DOHH2 (cell line): ENCODE measurements around the gene SEPTIN5.

Experiments
- H3F3A ChIP-seq: fragments of 200-600 bp; sonication (generic), shearing (Covaris generic); 2 replicates; pipeline ENCODE4 v1.6.0; 2016; ENCODE audit warnings: antibody characterized with exemption, mild to moderate bottlenecking; ENCODE audit not compliant: control insufficient read depth, insufficient read depth
- H3K27ac ChIP-seq: fragments of 200-600 bp; sonication (generic); 2 replicates; pipeline ENCODE4 v1.5.1; 2014; ENCODE audit warnings: low read depth, mild to moderate bottlenecking, low read length, moderate library complexity
- H3K27me3 ChIP-seq: fragments of 200-600 bp; sonication (generic); 2 replicates; pipeline ENCODE4 v1.6.1; 2014; ENCODE audit warnings: mild to moderate bottlenecking, low read length, mixed read lengths; ENCODE audit not compliant: control insufficient read depth
- H3K36me3 ChIP-seq: fragments of 200-600 bp; sonication (generic); 2 replicates; pipeline ENCODE4 v1.6.1; 2014; ENCODE audit warnings: mild to moderate bottlenecking, low read length, moderate library complexity, mixed read lengths; ENCODE audit not compliant: control insufficient read depth
- H3K4me1 ChIP-seq: fragments of 200-600 bp; sonication (generic); 2 replicates; pipeline ENCODE4 v1.6.1; 2014; ENCODE audit warnings: mild to moderate bottlenecking, low read length, mixed read lengths; ENCODE audit not compliant: control insufficient read depth
- H3K4me2 ChIP-seq: fragments of 200-600 bp; sonication (generic); 2 replicates; pipeline ENCODE4 v1.6.0; 2014; ENCODE audit warnings: mild to moderate bottlenecking, low read length, moderate library complexity
- H3K4me3 ChIP-seq: fragments of 200-600 bp; sonication (generic); 2 replicates; pipeline ENCODE4 v1.5.1; 2014; ENCODE audit warnings: mild to moderate bottlenecking, low read length, mixed read lengths
- H3K79me2 ChIP-seq: fragments of 200-600 bp; sonication (generic); 2 replicates; pipeline ENCODE4 v1.6.1; 2014; ENCODE audit warnings: mild to moderate bottlenecking, low read length, mixed read lengths; ENCODE audit not compliant: control insufficient read depth
- H3K9me2 ChIP-seq: fragments of 200-600 bp; sonication (generic); replicated peaks from 2 replicates; pipeline ENCODE4 v1.6.1; 2014; ENCODE audit warnings: mild to moderate bottlenecking, low read length, mixed read lengths; ENCODE audit not compliant: control insufficient read depth
- H3K9me3 ChIP-seq: fragments of 200-600 bp; sonication (generic); 2 replicates; pipeline ENCODE4 v1.6.1; 2014; ENCODE audit warnings: antibody characterized with exemption, low read length, mixed read lengths; ENCODE audit not compliant: control insufficient read depth, insufficient read depth
- H4K20me1 ChIP-seq: fragments of 200-600 bp; sonication (generic); 2 replicates; pipeline ENCODE4 v1.6.0; 2014; ENCODE audit warnings: low read depth, mild to moderate bottlenecking, antibody characterized with exemption, low read length, moderate library complexity; ENCODE audit not compliant: control insufficient read depth, insufficient read depth
- CTCF ChIP-seq: fragments of 200-600 bp; sonication (generic); IDR thresholded peaks from one replicate; pipeline ENCODE4 v1.5.1; 2014; ENCODE audit warnings: antibody characterized with exemption, mild to moderate bottlenecking, low read depth, low read length; ENCODE audit not compliant: poor library complexity, severe bottlenecking
- EZH2phosphoT487 ChIP-seq: fragments of 200-600 bp; sonication (generic); IDR thresholded peaks from 2 replicates; pipeline ENCODE4 v1.6.1; 2017; ENCODE audit warnings: borderline replicate concordance, mild to moderate bottlenecking, antibody characterized with exemption, low read length, moderate library complexity, mixed read lengths

The SEPTIN5 gene

GRCh38 chr22:19727310-19728150 lies 13.2 kb downstream of the SEPTIN5 start:
- Histone ChIP-seq H3K4me3 (no peak overlapping the region), H3K79me2 (no peaks in the 10 kb centered on the region), H3K4me2 (no peak overlapping the region), H3K27ac (no peak overlapping the region), H3K9me2 (no peaks in the 10 kb centered on the region), H3K4me1 (peaks cover 5% of the 10 kb centered on the region), H4K20me1 (no peaks in the 10 kb centered on the region), H3K36me3 (no peaks in the 10 kb centered on the region), H3K27me3 (peaks cover 3% of the 10 kb centered on the region), H3K9me3 (no peaks in the 10 kb centered on the region), H3F3A (no peaks in the 10 kb centered on the region)
- no peak for TF ChIP-seq CTCF
- no peak for TF ChIP-seq EZH2phosphoT487

GRCh38 chr22:19728271-19728670 lies 14.0 kb downstream of the SEPTIN5 start:
- Histone ChIP-seq H3K27me3 (peaks cover 3% of the 10 kb centered on the region), H3K4me1 (peaks cover 5% of the 10 kb centered on the region), H3K27ac (no peak overlapping the region), H3K9me3 (no peaks in the 10 kb centered on the region), H3F3A (no peaks in the 10 kb centered on the region), H3K4me3 (no peak overlapping the region), H3K36me3 (no peaks in the 10 kb centered on the region), H3K4me2 (no peak overlapping the region), H3K79me2 (no peaks in the 10 kb centered on the region), H3K9me2 (no peaks in the 10 kb centered on the region), H4K20me1 (no peaks in the 10 kb centered on the region)
- TF ChIP-seq CTCF, result no peak

GRCh38 chr22:19728836-19729235 lies 14.5 kb downstream of the SEPTIN5 start:
- Histone ChIP-seq H3K9me2 (no peaks in the 10 kb centered on the region), H3K36me3 (no peaks in the 10 kb centered on the region), H3K4me2 (no peak overlapping the region), H4K20me1 (no peaks in the 10 kb centered on the region), H3K27ac (no peak overlapping the region), H3F3A (no peaks in the 10 kb centered on the region), H3K27me3 (peaks cover 3% of the 10 kb centered on the region; the same call in 1 of the 2 replicates), H3K4me3 (no peak overlapping the region), H3K9me3 (no peaks in the 10 kb centered on the region), H3K79me2 (no peaks in the 10 kb centered on the region), H3K4me1 (peaks cover 5% of the 10 kb centered on the region)
- no peak for TF ChIP-seq EZH2phosphoT487
- TF ChIP-seq CTCF, result no peak
